ENCODE results near the gene PLPP1. TPM values are rescaled to one million over a fixed set of nuclear protein-coding genes. Genes with fewer than 3 reads are reported as not detected.

Gene PLPP1
- total RNA-seq: 56.1 TPM
- long read RNA-seq, transcript PLPP1-201 (6 exons, 1,550 nt): minor isoform, 14 of 165 reads
- long read RNA-seq, transcript PLPP1-202 (6 exons, 1,597 nt): major isoform, 128 of 165 reads
- long read RNA-seq, partial matches to known transcripts: 4 of 165 reads
- long read RNA-seq, other reads (novel, unspliced or antisense): 19 of 165 reads

DNA sequence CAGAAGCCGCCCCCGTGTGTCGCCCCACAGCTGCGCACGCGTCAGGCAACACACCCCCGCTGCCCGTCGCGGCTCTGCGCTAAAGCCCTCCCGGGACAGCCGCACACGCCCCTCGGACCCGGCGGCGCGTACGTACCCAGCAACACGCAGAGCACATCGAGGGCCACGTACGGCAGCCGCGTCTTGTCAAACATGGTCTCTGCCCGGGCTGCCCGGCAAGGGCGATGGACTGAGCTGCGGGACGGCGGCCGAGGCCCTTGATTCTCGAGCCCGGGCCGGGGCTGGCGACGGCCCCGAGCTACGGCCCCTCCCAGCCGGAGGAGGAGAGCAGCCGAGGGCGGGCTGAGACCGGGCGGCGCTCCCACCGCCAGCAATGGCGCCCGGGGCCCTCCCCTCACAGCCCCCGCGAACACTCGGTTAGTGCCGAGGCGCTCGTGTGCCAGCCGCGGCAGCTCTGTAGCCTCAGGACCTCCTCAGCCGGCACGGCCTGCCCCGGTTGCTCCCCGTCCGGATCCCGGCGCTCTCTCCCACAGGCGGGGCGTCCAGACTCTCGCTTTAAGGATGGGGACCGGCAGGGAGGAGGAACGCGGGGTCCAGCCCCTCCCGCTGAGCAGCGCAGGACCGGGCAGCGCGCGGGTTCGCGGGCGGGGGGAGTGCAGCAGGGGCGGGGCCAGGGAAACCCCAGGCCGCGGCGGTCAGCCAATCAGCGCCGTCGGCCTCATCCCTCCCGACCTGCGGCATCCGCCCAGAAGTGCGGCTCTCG is at the start of gene PLPP1:
Gene PLPP1 (minus strand): TSS at position 529 of the 763 bp plus-strand sequence. CDS start 335 bp downstream, at position 194.
- H3K36me3 ChIP-seq: no peaks in the 10 kb centered on the region
- H3K4me3 ChIP-seq: peak within 1 kb of the TSS; percentile 80
- DNase-seq: peak; percentile 95
- intact Hi-C loops (cut with DNase I): no loop called here
- H3K27me3 ChIP-seq: no peaks in the 10 kb centered on the region
- H3K4me1 ChIP-seq: peaks cover 8% of the 10 kb centered on the region
- TF ChIP-seq, protein P1, sequence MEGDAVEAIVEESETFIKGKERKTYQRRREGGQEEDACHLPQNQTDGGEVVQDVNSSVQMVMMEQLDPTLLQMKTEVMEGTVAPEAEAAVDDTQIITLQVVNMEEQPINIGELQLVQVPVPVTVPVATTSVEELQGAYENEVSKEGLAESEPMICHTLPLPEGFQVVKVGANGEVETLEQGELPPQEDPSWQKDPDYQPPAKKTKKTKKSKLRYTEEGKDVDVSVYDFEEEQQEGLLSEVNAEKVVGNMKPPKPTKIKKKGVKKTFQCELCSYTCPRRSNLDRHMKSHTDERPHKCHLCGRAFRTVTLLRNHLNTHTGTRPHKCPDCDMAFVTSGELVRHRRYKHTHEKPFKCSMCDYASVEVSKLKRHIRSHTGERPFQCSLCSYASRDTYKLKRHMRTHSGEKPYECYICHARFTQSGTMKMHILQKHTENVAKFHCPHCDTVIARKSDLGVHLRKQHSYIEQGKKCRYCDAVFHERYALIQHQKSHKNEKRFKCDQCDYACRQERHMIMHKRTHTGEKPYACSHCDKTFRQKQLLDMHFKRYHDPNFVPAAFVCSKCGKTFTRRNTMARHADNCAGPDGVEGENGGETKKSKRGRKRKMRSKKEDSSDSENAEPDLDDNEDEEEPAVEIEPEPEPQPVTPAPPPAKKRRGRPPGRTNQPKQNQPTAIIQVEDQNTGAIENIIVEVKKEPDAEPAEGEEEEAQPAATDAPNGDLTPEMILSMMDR (IDR thresholded peaks at IDR 0.05): no peak
- peak; percentile 96 for ATAC-seq
- H3K9me3 ChIP-seq: no peaks in the 10 kb centered on the region
- H3K27ac ChIP-seq: peak within 1 kb of the TSS; percentile 90

DNA sequence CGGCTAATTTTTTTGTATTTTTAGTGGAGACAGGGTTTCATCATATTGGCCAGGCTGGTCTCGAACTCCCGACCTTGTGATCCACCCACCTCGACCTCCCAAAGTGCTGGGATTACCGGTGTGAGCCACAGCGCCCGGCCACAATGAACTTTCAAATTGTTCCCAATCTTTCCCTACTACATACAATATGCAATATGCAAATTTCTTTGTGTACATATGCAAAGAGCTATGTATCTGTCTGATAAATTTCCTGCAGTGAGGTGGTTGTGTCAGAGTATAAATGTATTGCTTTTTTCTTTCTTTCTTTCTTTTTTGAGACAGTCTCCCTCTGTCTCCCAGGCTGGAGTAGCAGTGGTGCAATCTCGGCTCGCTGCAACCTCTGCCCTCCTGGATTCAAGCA is 48.8 kb upstream of the PLPP1 start:
- Histone ChIP-seq H3K27ac (no peak overlapping the region), H3K36me3 (no peaks in the 10 kb centered on the region), H3K4me1 (peaks cover 3% of the 10 kb centered on the region), H3K9me3 (no peaks in the 10 kb centered on the region), H3K4me3 (no peak overlapping the region), H3K27me3 (no peaks in the 10 kb centered on the region)
- no peak for ATAC-seq
- intact Hi-C loops (cut with DNase I): no loop called here
- TF ChIP-seq, protein P1 (IDR thresholded peaks at IDR 0.05): no peak
- DNase-seq: no peak

DNA sequence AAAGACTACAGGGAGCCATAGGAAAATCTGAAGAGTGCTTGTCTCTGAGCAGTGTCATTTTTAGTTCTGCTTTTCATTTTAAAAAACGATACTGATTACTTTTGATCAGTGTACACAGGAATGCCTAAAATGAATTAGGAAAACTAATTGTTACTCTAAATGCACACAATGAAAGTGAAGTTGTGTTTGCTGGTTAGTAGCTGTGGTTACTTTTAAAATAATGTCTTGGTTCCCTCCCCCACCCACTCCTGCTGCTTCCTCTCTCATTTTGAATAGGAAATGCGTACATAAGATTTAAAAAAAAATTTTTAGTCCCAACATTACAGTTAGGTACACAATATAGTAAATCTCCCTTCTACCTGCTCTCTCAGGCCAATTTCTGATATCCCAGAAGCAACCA is 47.5 kb upstream of the PLPP1 start:
- no peak overlapping the region for H3K27ac ChIP-seq
- H3K27me3 ChIP-seq: no peaks in the 10 kb centered on the region
- intact Hi-C loops (cut with DNase I): no loop called here
- TF ChIP-seq, protein P1 (IDR thresholded peaks at IDR 0.05): no peak
- no peaks in the 10 kb centered on the region for H3K36me3 ChIP-seq
- DNase-seq (no peak), ATAC-seq (no peak)
- H3K4me3 ChIP-seq: no peak overlapping the region
- H3K4me1 ChIP-seq: peaks cover 3% of the 10 kb centered on the region
- no peaks in the 10 kb centered on the region for H3K9me3 ChIP-seq

DNA sequence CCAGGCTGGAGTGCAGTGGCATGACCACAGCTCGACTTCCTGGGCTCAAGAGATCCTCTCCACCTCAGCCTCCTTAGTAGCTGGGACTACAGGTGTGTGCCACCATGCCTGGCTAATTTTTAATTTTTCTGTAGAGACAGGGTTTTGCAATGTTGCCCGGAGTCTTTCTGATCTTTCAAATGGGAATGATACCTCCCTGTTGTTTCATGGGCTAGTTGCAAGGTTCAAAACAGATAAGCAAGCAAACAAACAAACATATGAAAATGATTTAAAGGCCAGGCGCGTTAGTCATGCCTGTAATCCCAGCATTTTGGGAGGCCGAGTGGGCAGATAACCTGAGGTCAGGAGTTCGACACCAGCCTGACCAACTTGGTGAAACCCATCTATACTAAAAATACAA is 45.3 kb upstream of the PLPP1 start:
- no peak for ATAC-seq
- Histone ChIP-seq H3K27me3 (no peaks in the 10 kb centered on the region), H3K36me3 (no peaks in the 10 kb centered on the region), H3K4me1 (peaks cover 9% of the 10 kb centered on the region), H3K9me3 (no peaks in the 10 kb centered on the region), H3K27ac (no peak overlapping the region), H3K4me3 (no peak overlapping the region)
- intact Hi-C loops (cut with DNase I): no loop called here
- TF ChIP-seq, protein P1 (IDR thresholded peaks at IDR 0.05): no peak
- DNase-seq: no peak

DNA sequence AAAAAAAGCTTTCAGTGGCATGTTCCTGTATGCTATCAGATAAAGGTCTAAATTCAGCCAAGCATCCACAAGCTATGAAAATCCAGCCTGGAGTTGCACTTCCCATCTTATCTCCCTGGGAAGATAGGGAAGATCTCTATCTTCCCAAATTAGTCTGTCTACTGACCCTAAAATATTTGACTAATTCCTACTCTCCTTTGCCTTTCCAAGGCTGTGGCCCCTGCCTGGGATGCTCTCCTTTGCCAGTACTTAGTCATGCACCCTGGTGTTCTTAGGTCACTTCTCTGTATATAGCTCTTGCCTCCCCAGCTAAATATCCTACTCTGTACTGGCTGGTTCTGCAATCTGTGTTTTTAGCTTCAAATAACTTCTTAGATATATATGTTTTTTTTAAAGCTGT is 44.0 kb upstream of the PLPP1 start:
- TF ChIP-seq, protein P1 (IDR thresholded peaks at IDR 0.05): no peak
- H3K9me3 ChIP-seq: no peaks in the 10 kb centered on the region
- peaks cover 9% of the 10 kb centered on the region for H3K4me1 ChIP-seq
- no peak for DNase-seq
- no peaks in the 10 kb centered on the region for H3K27me3 ChIP-seq
- H3K27ac ChIP-seq: no peak overlapping the region
- ATAC-seq: no peak
- H3K36me3 ChIP-seq: no peaks in the 10 kb centered on the region
- intact Hi-C loops (cut with DNase I): no loop called here
- no peak overlapping the region for H3K4me3 ChIP-seq

Measured in upper lobe of right lung (tissue), 1 donor.